Measurements from ENCODE around the gene SMO.

GRCh38 chr7:129258649-129259389 is 70.4 kb downstream of the SMO start:
- TF ChIP-seq CTCF (IDR thresholded peaks at IDR 0.05; ENCODE audit: borderline replicate concordance, extremely low read depth, low read length, poor library complexity, severe bottlenecking) (no peak), EZH2 (IDR thresholded peaks at IDR 0.05; ENCODE audit: borderline replicate concordance, low read depth, low read length, severe bottlenecking) (no peak)
